Cardiac fibroblast (primary cell): ENCODE data around the gene POLR3H.

ENCODE experiments used
- DNase-seq, 2 donors: peaks; one replicate each; pipeline versions ENCODE4 v3.0.0 to v3.0.0-alpha.2; 2010; ENCODE audit warnings: low read depth in 2 of 2
- H3K4me3 ChIP-seq, 2 donors: replicated peaks in 1 of 2; 1 replicate in 1 of 2; 2 replicates in 1 of 2; pipeline ENCODE4 v1.5.1; 2011; ENCODE audit warnings: low read depth in 2 of 2, low read length in 2 of 2, mild to moderate bottlenecking in 2 of 2, moderate library complexity in 1 of 2
- TF ChIP-seq, protein P1 (sequence below): IDR thresholded peaks from one replicate; pipeline ENCODE4 v1.5.1; 2011; ENCODE audit warnings: low read depth, mild to moderate bottlenecking, low read length, inconsistent platforms

The POLR3H gene

DNA sequence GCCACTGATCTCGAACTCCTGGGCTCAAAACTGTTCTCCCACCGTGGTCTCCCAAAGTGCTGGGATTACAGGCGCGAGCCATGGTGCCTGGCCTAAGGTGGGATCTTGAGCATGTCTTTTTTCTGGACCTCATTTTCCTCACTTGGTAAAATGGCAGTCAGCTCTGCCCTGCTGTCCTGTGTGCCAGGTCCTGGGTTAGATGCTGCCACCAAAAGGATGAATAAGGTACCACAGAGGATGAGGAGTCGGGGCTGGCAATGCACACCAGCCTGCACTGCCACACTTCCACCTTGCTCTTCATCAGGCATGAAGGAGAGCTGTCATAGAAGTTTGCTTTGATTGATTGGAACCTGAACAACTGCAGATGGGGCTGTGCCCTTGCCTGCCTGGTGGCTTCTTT is 43.1 kb downstream of the POLR3H start:
- H3K4me3 ChIP-seq: no peak overlapping the region
- no peak for DNase-seq
- TF ChIP-seq, protein P1, sequence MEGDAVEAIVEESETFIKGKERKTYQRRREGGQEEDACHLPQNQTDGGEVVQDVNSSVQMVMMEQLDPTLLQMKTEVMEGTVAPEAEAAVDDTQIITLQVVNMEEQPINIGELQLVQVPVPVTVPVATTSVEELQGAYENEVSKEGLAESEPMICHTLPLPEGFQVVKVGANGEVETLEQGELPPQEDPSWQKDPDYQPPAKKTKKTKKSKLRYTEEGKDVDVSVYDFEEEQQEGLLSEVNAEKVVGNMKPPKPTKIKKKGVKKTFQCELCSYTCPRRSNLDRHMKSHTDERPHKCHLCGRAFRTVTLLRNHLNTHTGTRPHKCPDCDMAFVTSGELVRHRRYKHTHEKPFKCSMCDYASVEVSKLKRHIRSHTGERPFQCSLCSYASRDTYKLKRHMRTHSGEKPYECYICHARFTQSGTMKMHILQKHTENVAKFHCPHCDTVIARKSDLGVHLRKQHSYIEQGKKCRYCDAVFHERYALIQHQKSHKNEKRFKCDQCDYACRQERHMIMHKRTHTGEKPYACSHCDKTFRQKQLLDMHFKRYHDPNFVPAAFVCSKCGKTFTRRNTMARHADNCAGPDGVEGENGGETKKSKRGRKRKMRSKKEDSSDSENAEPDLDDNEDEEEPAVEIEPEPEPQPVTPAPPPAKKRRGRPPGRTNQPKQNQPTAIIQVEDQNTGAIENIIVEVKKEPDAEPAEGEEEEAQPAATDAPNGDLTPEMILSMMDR: peak; percentile 33

DNA sequence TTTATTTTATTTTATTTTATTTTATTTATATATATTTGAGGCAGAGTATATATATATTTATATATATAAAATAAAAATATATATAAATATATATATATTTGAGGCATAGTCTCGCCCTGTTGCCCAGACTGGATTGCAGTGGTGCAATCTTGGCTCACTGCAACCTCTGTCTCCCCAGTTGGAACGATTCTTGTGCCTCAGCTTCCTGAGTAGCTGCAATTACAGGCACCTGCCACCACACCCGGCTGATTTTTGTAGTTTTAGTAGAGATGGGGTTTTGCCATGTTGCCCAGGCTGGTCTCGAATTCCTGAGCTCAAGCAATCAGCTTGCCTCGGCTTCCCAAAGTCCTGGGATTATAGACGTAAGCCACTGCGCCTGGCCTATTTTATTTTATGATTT is 44.0 kb downstream of the POLR3H start:
- TF ChIP-seq, protein P1: no peak
- H3K4me3 ChIP-seq: no peak overlapping the region

DNA sequence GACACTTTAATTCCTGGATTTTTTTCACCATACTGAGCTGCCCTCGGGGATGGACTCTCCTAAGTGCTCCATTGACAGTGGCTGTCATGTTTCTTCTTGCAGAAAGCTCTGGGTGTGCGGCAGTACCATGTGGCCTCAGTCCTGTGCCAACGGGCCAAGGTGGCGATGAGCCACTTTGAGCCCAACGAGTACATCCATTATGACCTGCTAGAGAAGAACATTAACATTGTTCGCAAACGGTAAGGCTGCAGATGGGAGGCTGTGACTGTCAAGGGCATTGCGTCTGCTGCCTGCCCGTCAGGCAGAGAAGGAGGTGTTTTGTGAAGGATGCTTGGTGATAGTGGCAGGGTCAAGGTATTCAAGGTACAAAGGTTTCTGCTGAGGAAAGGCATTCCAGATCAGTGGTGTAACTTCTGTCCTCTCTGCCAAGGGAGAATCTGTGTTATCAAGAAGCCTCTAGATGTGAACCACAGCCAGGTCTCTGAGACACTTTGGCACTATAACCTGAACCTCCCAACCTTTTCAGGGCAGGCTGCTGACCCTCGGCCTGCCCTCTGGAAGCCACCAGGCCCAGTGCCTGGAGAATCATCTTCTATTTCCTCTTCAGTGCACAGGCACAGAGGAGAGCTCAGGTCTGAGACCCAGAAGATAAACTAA is 44.5 kb downstream of the POLR3H start:
- TF ChIP-seq, protein P1: no peak

More for the DNA sequence above, 44.0 kb downstream of the POLR3H start:
- no peak for DNase-seq

DNA sequence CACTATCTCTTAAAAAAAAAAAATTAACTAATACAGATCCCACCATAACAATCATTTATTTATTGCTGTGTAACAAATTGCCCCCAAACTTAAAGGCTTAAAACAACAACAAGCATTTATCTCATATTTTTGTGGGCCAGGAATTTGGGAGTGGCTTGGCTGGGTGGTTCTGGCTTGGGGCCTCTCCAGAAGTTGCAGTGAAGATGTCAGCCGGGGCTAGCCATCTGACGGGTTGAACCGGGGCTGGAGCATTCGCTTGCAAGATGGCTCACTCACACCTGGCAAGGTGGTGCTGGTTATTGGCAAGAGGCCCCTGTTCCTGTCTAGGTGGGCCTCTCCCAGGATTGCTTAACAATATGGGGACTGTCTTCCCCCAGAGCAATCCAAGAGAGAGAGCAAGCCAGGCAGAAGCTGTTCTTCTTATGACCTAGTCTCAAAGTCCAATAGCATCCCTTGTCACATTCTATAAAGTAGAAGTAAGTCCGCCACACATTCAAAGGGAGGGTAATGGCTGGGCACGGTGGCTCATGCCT is 45.9 kb downstream of the POLR3H start:
- H3K4me3 ChIP-seq: no peak overlapping the region
- peak in 1 of 2 donors; percentile 33 for DNase-seq
- TF ChIP-seq, protein P1: no peak

More for the DNA sequence above, 44.5 kb downstream of the POLR3H start:
- H3K4me3 ChIP-seq: no peak overlapping the region
- no peak for DNase-seq

DNA sequence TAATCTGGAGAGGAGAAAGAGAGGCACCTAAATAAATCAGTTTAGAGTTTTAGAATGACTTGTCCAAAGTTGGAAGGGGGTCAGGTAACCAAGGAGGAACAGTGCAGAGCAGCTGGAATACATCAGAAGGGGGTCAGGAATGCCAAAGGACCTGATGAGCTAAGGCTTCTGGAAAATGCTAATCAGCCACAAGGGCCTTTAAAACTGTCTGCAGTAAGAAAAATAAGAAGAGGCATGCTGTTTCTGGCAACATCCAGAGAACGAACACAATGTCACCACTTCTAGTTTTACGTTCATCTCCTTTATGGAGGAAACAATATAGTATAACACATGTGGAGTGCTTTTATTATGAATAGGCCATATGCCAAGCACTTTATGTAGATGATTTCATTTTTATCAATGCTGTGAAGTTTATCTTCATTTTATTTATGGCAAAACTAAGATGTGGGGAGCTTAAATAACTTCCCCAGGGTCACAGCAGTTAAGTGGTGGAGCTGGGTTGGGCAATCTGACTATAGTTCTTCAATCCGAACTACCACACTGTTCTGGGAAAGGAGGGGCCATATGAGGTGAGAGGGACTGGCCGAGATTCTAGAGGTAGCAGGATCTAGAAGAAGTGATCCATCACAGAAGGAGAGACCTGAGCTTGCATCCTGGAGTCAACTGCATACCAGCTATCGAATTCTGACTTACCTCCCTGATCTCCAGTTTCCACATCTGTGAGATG is 52.7 kb downstream of the POLR3H start:
- H3K4me3 ChIP-seq: no peak overlapping the region
- TF ChIP-seq, protein P1: no peak
- peak in 1 of 2 donors; percentile 42 for DNase-seq

DNA sequence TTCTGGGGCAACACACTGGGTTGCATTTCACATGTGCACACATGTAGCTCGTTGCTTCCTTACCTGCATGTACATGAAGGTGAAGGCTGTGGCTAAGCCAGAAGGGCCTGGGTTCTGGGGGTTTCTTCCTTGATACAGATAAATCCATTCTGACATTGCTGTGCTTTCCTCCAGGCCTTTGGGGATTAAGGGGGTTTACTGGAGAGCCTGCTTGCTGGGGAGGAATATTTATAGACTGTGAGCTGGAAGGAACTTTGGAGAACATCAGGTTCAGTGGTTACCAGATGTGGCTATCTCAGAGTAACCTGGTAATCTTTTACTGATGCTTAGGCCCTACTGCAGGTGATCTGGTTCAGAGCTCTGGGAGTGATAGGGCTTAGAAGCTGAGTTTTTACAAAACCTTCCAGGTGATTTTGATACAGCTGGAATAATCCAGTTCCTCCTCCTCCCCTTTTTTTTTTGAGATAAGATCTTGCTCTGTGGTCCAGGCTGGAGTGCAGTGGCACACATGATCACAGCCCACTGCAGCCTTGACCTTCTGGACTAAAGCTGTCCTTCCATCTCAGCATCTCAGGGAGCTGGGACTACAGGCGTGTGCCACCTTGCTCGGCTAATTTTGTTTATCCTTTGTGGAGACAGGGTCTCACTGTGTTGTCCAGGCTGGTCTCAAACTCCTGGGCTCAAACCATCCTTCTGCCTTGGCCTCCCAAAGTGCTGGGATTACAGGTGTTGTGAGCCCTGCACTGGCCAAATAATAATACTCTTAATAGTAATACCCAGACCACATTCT is 55.5 kb downstream of the POLR3H start:
- TF ChIP-seq, protein P1: no peak
- DNase-seq: no peak
- H3K4me3 ChIP-seq: no peak overlapping the region
